A549 (cell line): ENCODE measurements around the gene DCP1A. TPM values are rescaled to one million over a fixed set of nuclear protein-coding genes. Genes with fewer than 3 reads are reported as not detected.

Experiments used
- ATAC-seq, 2 experiments: fragments of 200-7000 bp in 1 of 2; fragments of >200 bp in 1 of 2; cut with Nextera tagmentation in 1 of 2; cut with Tn5 transposase in 1 of 2; 3 replicates each; pipeline versions ENCODE4 v1.8.0 to v1.9.1; 2018 to 2020; ENCODE audit warnings: mild to moderate bottlenecking in 1 of 2, moderate library complexity in 1 of 2
- CTCF ChIA-PET: fragments of 300-600 bp; sonication (Branson Sonifier 250); formaldehyde crosslinking; extraction: SDS; loops from one replicate; lab custom pipeline; 2021; ENCODE audit warnings: antibody characterized with exemption, inconsistent platforms; lab: Yijun Ruan, JAX
- POLR2A ChIA-PET: fragments of 350-600 bp; formaldehyde crosslinking; extraction: SDS; loops from one replicate; lab custom pipeline; 2021; ENCODE audit warnings: antibody characterized with exemption, inconsistent platforms; lab: Yijun Ruan, JAX
- DNase-seq, 2 experiments: peaks; one replicate each; pipeline versions ENCODE4 v3.0.0 to v3.0.0-alpha.2; 2011 to 2016; ENCODE audit warnings: low read depth in 1 of 2, low spot score in 1 of 2
- FAIRE-seq: peaks from 2 replicates; lab custom pipeline; 2011; peaks lifted over from hg19 to GRCh38; lab: Jason Lieb, UNC
- H3K27ac ChIP-seq, 2 experiments: fragments of >200 bp; sonication (Bioruptor Twin); formaldehyde crosslinking; 3 replicates each; pipeline ENCODE4 v1.5.1; 2016 to 2017
- H3K4me1 ChIP-seq: fragments of >200 bp; sonication (Bioruptor Twin); formaldehyde crosslinking; 3 replicates; pipeline ENCODE4 v1.6.1; 2016
- H3K4me2 ChIP-seq: fragments of >200 bp; sonication (Bioruptor Twin); formaldehyde crosslinking; 3 replicates; pipeline ENCODE4 v1.6.1; 2016
- H3K4me3 ChIP-seq: fragments of >200 bp; sonication (Bioruptor Twin); formaldehyde crosslinking; 3 replicates; pipeline ENCODE4 v1.5.1; 2016
- H3K9me3 ChIP-seq: fragments of >200 bp; sonication (Bioruptor Twin); formaldehyde crosslinking; 3 replicates; pipeline ENCODE4 v1.6.1; 2016
- ATOH8 ChIP-seq: fragments of 250-450 bp; sonication (Bioruptor Pico); IDR thresholded peaks from 2 replicates; pipeline ENCODE4 v1.5.0; 2020; ENCODE audit warnings: low read depth, mild to moderate bottlenecking, moderate library complexity
- BHLHE40 ChIP-seq: IDR thresholded peaks from 2 replicates; pipeline ENCODE4 v1.6.1; 2012; ENCODE audit warnings: low read depth, low read length, inconsistent platforms
- CBX2 ChIP-seq: fragments of 200-600 bp; sonication (generic); IDR thresholded peaks from 2 replicates; pipeline ENCODE4 v1.6.1; 2016; ENCODE audit warnings: low read depth, mild to moderate bottlenecking, borderline replicate concordance
- CEBPB ChIP-seq, 2 experiments: fragments of >200 bp in 1 of 2; sonication (Bioruptor Twin) in 1 of 2; formaldehyde crosslinking in 1 of 2; IDR thresholded peaks; 2 replicates each; pipeline ENCODE4 v1.6.1; 2012 to 2016
- CHD4 ChIP-seq: fragments of 200-600 bp; sonication (generic); IDR thresholded peaks from 2 replicates; pipeline ENCODE4 v1.6.1; 2016; ENCODE audit warnings: antibody characterized with exemption, mild to moderate bottlenecking, borderline replicate concordance
- CTCF ChIP-seq: fragments of >200 bp; sonication (Bioruptor Twin); formaldehyde crosslinking; IDR thresholded peaks from 3 replicates; pipeline ENCODE4 v1.5.1; 2016
- EHMT2 ChIP-seq: fragments of 200-600 bp; sonication (generic); IDR thresholded peaks from 2 replicates; pipeline ENCODE4 v1.6.1; 2016; ENCODE audit warnings: antibody characterized with exemption, low read depth, mild to moderate bottlenecking, moderate library complexity
- ELK1 ChIP-seq: fragments of 150-350 bp; IDR thresholded peaks from 2 replicates; pipeline ENCODE4 v1.6.1; 2014; ENCODE audit warnings: low read depth, mild to moderate bottlenecking, low read length
- ESRRA ChIP-seq: fragments of 150-350 bp; IDR thresholded peaks from 2 replicates; pipeline ENCODE4 v1.6.1; 2014; ENCODE audit warnings: mild to moderate bottlenecking, low read length, borderline replicate concordance
- FOSB ChIP-seq: fragments of 250-450 bp; sonication (Bioruptor Pico); IDR thresholded peaks from 2 replicates; pipeline ENCODE4 v1.5.0; 2020; ENCODE audit warnings: mild to moderate bottlenecking, moderate library complexity
- HES2 ChIP-seq: fragments of >200 bp; sonication (Bioruptor Twin); formaldehyde crosslinking; IDR thresholded peaks from 2 replicates; pipeline ENCODE4 v1.6.1; 2016
- HEYL ChIP-seq: fragments of 250-450 bp; sonication (Bioruptor Pico); IDR thresholded peaks from 2 replicates; pipeline ENCODE4 v1.8.0; 2021; ENCODE audit warnings: mild to moderate bottlenecking, moderate library complexity
- HOXA7 ChIP-seq: fragments of 250-450 bp; sonication (Bioruptor Pico); IDR thresholded peaks from 2 replicates; pipeline ENCODE4 v1.5.0; 2020; ENCODE audit warnings: mild to moderate bottlenecking, moderate library complexity
- HOXB13 ChIP-seq: fragments of 250-450 bp; sonication (Bioruptor Pico); IDR thresholded peaks from 2 replicates; pipeline ENCODE4 v1.5.0; 2020; ENCODE audit warnings: low read depth, mild to moderate bottlenecking, moderate library complexity
- JUN ChIP-seq, 2 experiments: fragments of >200 bp; sonication (Bioruptor Twin); formaldehyde crosslinking; IDR thresholded peaks; 2 replicates in 1 of 2; 3 replicates in 1 of 2; pipeline ENCODE4 v1.6.1; 2016 to 2017
- JUNB ChIP-seq: fragments of >200 bp; sonication (Bioruptor Twin); formaldehyde crosslinking; IDR thresholded peaks from 2 replicates; pipeline ENCODE4 v1.6.1; 2016
- KDM1A ChIP-seq: fragments of 200-600 bp; sonication (generic); IDR thresholded peaks from 2 replicates; pipeline ENCODE4 v1.6.1; 2016; ENCODE audit warnings: low read depth, mild to moderate bottlenecking
- NFE2L2 ChIP-seq: fragments of 150-350 bp; conservative IDR thresholded peaks from 2 replicates; pipeline ENCODE4 v1.6.1; 2014; ENCODE audit warnings: low read length
- NR3C1 ChIP-seq: fragments of >200 bp; sonication (Bioruptor Twin); formaldehyde crosslinking; IDR thresholded peaks from 3 replicates; pipeline ENCODE4 v1.6.1; 2017
- RAD21 ChIP-seq, 2 experiments: fragments of >200 bp in 1 of 2; sonication (Bioruptor Twin) in 1 of 2; formaldehyde crosslinking in 1 of 2; IDR thresholded peaks in 1 of 2; conservative IDR thresholded peaks in 1 of 2; 2 replicates in 1 of 2; 3 replicates in 1 of 2; pipeline ENCODE4 v1.6.1; 2012 to 2018; ENCODE audit warnings: inconsistent platforms in 1 of 2
- RARB ChIP-seq: fragments of 250-450 bp; sonication (Bioruptor Pico); IDR thresholded peaks from 2 replicates; pipeline ENCODE4 v1.8.0; 2021; ENCODE audit warnings: mild to moderate bottlenecking, moderate library complexity
- REST ChIP-seq: fragments of 200-600 bp; sonication (generic); IDR thresholded peaks from 2 replicates; pipeline ENCODE4 v1.6.1; 2016; ENCODE audit warnings: antibody characterized with exemption, mild to moderate bottlenecking, moderate library complexity
- SMC3 ChIP-seq: fragments of >200 bp; sonication (Bioruptor Twin); formaldehyde crosslinking; IDR thresholded peaks from 3 replicates; pipeline ENCODE4 v1.6.1; 2018; ENCODE audit warnings: inconsistent platforms
- SREBF2 ChIP-seq: fragments of 450-650 bp; IDR thresholded peaks from 2 replicates; pipeline ENCODE4 v1.6.1; 2014; ENCODE audit warnings: mild to moderate bottlenecking, moderate library complexity
- TFCP2L1 ChIP-seq: fragments of 250-450 bp; sonication (Bioruptor Pico); IDR thresholded peaks from 2 replicates; pipeline ENCODE4 v1.5.0; 2021; ENCODE audit warnings: mild to moderate bottlenecking
- ZC3H11A ChIP-seq: fragments of 450-650 bp; IDR thresholded peaks from 2 replicates; pipeline ENCODE4 v1.6.1; 2014; ENCODE audit warnings: antibody characterized with exemption, mild to moderate bottlenecking
- ZFP36 ChIP-seq: fragments of 450-650 bp; IDR thresholded peaks from 2 replicates; pipeline ENCODE4 v1.6.1; 2014; ENCODE audit warnings: borderline replicate concordance; ENCODE audit not compliant: partially characterized antibody
- ZNF302 ChIP-seq: fragments of 250-450 bp; sonication (Bioruptor Pico); IDR thresholded peaks from 2 replicates; pipeline ENCODE4 v1.9.0; 2021; ENCODE audit warnings: inconsistent platforms, mild to moderate bottlenecking, moderate library complexity
- WGBS: methylation state at CpG from one replicate; pipeline ENCODE4 v1.1.6; 2017; ENCODE audit errors: missing lambda C conversion rate; 5-methylcytosine and 5-hydroxymethylcytosine counted together
- polyA plus RNA-seq, 4 experiments: library from polyadenylated mRNA; depleted of rRNA in 3 of 4; stranded (reverse); fragments of >200 nt; fragmentation: RNase III in 1 of 4; extraction: RNeasy Plus Mini Kit Qiagen cat#74134 plus additional on column Dnase treatment in 1 of 4; gene quantifications; 2 replicates in 3 of 4; 3 replicates in 1 of 4; pipeline ENCODE4 v1.2.3, GENCODE V29; 2011 to 2017

The DCP1A gene
- polyA plus RNA-seq, 2 of the 4 experiments (the other 2 are of a cell fraction): 7.3 to 27.4 TPM

- TF ChIP-seq REST (no peak), ZNF302 (CRISPR knock-in tag) (no peak), BHLHE40 (no peak), NR3C1 (no peak), EHMT2 (no peak), HOXA7 (no peak), ATOH8 (CRISPR knock-in tag) (no peak)
- TF ChIP-seq, all 56 proteins: peak for 0
Measured at GRCh38 chr3:53376679-53377078, 29.3 kb upstream of the DCP1A start (continued).

- WGBS: 51% methylated on average over 8 of the region's 8 CpGs
- H3K4me3 ChIP-seq: no peak overlapping the region
- ChIA-PET CTCF (interaction anchor here (0.6 to 7.6 kb wide), 15 partner anchors 7 to 921 kb away, joined by 3 to 78 read pairs (median 4); no protein-coding TSS in a partner anchor), POLR2A (no interaction called here)
- 0 out of 3 replicates have a peak, but pooled peaks cover 6% of the 10 kb centered on the region for H3K4me1 ChIP-seq
- FAIRE-seq (no peak), ATAC-seq (peak; percentile 98 to 99), DNase-seq (peak; percentile 37 to 77)
- H3K9me3 ChIP-seq: no peaks in the 10 kb centered on the region
- peak overlapping the region; percentile 59 to 73 for H3K27ac ChIP-seq
- H3K4me2 ChIP-seq: no peak overlapping the region
- no peak for TF ChIP-seq JUN (IDR thresholded peaks at IDR 0.05)
- TF ChIP-seq RARB (CRISPR knock-in tag): no peak
- no peak for TF ChIP-seq CHD4
- no peak for TF ChIP-seq HOXB13 (CRISPR knock-in tag)
- no peak for TF ChIP-seq NFE2L2
- TF ChIP-seq KDM1A: no peak
- TF ChIP-seq BHLHE40: no peak
- no peak for TF ChIP-seq HES2
- no peak for TF ChIP-seq JUNB
- no peak for TF ChIP-seq CBX2
- TF ChIP-seq REST: peak; percentile 53
- TF ChIP-seq ZC3H11A: no peak
- TF ChIP-seq RAD21 (conservative IDR thresholded peaks at IDR 0.05 in 1 of 2, IDR thresholded peaks at IDR 0.05 in 1 of 2): peak; percentile 88 to 96
- TF ChIP-seq CTCF: peak; percentile 77
- TF ChIP-seq ESRRA: no peak
- TF ChIP-seq FOSB (CRISPR knock-in tag): no peak
- no peak for TF ChIP-seq SREBF2
- TF ChIP-seq EHMT2: no peak
- TF ChIP-seq ELK1: no peak
- TF ChIP-seq HOXA7: no peak
- TF ChIP-seq TFCP2L1: no peak
- TF ChIP-seq HEYL (CRISPR knock-in tag): no peak
- TF ChIP-seq ZFP36: no peak
- no peak for TF ChIP-seq NR3C1
- peak in 1 of 2 experiments; percentile 51; a peak in 1 of 4 replicates for TF ChIP-seq CEBPB (IDR thresholded peaks at IDR 0.05)
- peak; percentile 85 for TF ChIP-seq SMC3
Measured at GRCh38 chr3:53375019-53375418, 27.7 kb upstream of the DCP1A start.
